Activated CD8-positive, alpha-beta memory T cell treated with anti-CD3 and anti-CD28 coated beads for 4 hours (primary cell): Measurements from ENCODE around the gene FAM98C.
A peak's percentile ranks its signal among the peaks of the same experiment; 100 is the strongest.
"Not testable (repeated sequence)": the region's sequence is repeated elsewhere in the genome, so short reads cannot be mapped to it uniquely, and the experiment has no call there.

Experiments
- DNase-seq, 2 donors: peaks; one replicate each; pipeline ENCODE4 v3.0.0-alpha.2; 2020; ENCODE audit warnings: low read depth in 2 of 2

FAM98C gene

GRCh38 chr19:38402967-38403674 lies at the start of gene FAM98C:
TSS of gene FAM98C (plus strand) at chr19:38403093. CDS start at chr19:38403154, 61 bp downstream.
- peak; percentile 94 to 95 for DNase-seq

GRCh38 chr19:38355728-38356725 lies 46.9 kb upstream of the FAM98C start:
- DNase-seq = no peak

GRCh38 chr19:38358071-38358470 lies 44.8 kb upstream of the FAM98C start:
- no peak for DNase-seq

GRCh38 chr19:38359242-38360021 lies 43.5 kb upstream of the FAM98C start:
- no peak for DNase-seq

- DNase-seq = no peak
Measured at GRCh38 chr19:38360351-38360750, 42.5 kb upstream of the FAM98C start.

- no peak for DNase-seq
Measured at GRCh38 chr19:38360839-38361631, 41.9 kb upstream of the FAM98C start.

- DNase-seq = peak in 1 of 2 donors; percentile 26
Measured at GRCh38 chr19:38361633-38362075, 41.2 kb upstream of the FAM98C start.

- peak; percentile 39 to 44 for DNase-seq
Measured at GRCh38 chr19:38362076-38362945, 40.6 kb upstream of the FAM98C start.

- DNase-seq = not testable (repeated sequence)
Measured at GRCh38 chr19:38362946-38363688, 39.8 kb upstream of the FAM98C start.

GRCh38 chr19:38367041-38367440 lies 35.9 kb upstream of the FAM98C start:
- no peak for DNase-seq

- DNase-seq = no peak
Measured at GRCh38 chr19:38369584-38369983, 33.3 kb upstream of the FAM98C start.

GRCh38 chr19:38370299-38370698 lies 32.6 kb upstream of the FAM98C start:
- no peak for DNase-seq

- no peak for DNase-seq
Measured at GRCh38 chr19:38371081-38371480, 31.8 kb upstream of the FAM98C start.

GRCh38 chr19:38373907-38374331 lies 29.0 kb upstream of the FAM98C start:
- DNase-seq = no peak

GRCh38 chr19:38374332-38375097 lies 28.4 kb upstream of the FAM98C start, which contains the start of gene PSMD8:
TSS of gene PSMD8 (plus strand) at chr19:38374571. CDS start at chr19:38374602, 31 bp downstream.
- DNase-seq = peak; percentile 95 to 97

GRCh38 chr19:38375098-38375493 lies 27.8 kb upstream of the FAM98C start:
- DNase-seq = no peak

- DNase-seq = no peak
Measured at GRCh38 chr19:38375748-38376147, 27.1 kb upstream of the FAM98C start.

GRCh38 chr19:38376576-38376975 lies 26.3 kb upstream of the FAM98C start:
- no peak for DNase-seq
